Smooth muscle cell of the pulmonary artery (primary cell): ENCODE data around the gene ZNF397. TPM values are rescaled to one million over a fixed set of nuclear protein-coding genes. Genes with fewer than 3 reads are reported as not detected.

Experiments
- total RNA-seq: library from RNA; depleted of rRNA; stranded (reverse); fragments of >200 nt; gene quantifications from 2 replicates; pipeline ENCODE4 v1.2.3, GENCODE V29; 2014

The ZNF397 gene
- 14.5 and 16.5 TPM in 2 replicates for total RNA-seq

GRCh38 chr18:35240664-35241447 lies at the start of gene ZNF397:
TSS of gene ZNF397 (plus strand) at chr18:35241034. CDS start at chr18:35242471, 1,437 bp downstream.

DNA sequence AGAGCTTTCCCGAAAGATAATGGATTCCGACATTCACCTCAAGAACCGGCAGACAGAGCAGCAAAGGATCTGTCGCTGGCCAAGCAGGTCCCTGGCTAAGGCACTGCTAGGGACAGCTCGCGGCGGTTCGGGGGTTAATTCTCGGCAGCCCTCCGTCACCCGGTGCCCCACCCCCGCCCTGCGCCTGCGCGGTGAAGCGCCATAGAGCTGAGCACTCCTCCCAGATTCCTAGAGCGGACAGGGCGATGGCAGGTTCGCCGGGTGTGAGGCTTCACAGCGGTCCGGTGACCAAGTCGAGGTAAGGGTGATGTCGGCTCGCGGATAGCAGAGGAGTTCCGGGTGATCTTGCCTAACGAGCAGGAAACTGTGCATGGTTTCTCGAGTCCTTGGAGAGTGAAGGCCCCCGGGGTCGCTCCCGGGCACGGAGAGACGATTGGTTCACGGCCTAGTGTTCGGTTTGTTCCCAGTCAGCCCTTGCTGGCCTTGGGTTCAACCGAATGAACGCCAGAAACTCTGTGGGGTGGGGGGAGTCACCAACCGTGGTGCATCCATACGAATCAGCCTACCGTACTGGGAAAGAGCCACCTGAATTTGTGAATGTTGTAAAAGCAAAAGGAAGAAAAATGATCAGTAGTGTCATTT lies 49.4 kb downstream of the ZNF397 start, which contains the start of gene ZSCAN30:
TSS of gene ZSCAN30 (minus strand) at position 136 of the 642 bp plus-strand sequence. CDS start 25,877 bp downstream, outside the sequence.

Other genes starting within 250 kb of the ZNF397 start
- gene MAPRE2, start 199.6 kb upstream of the ZNF397 start, total RNA-seq = 18.1 and 41.6 TPM in 2 replicates
- 20.7 and 21.9 TPM in 2 replicates for gene ZSCAN30, start 49.2 kb downstream of the ZNF397 start, total RNA-seq
- 22.3 and 26.8 TPM in 2 replicates for gene ZNF24, start 103.4 kb downstream of the ZNF397 start, total RNA-seq
- 1.9 and 3.5 TPM in 2 replicates for gene ZNF396, start 136.3 kb downstream of the ZNF397 start, total RNA-seq